Measurements from ENCODE around the gene KLF11.
"Not testable (repeated sequence)": the region's sequence is repeated elsewhere in the genome, so short reads cannot be mapped to it uniquely, and the experiment has no call there.

Gene KLF11

DNA sequence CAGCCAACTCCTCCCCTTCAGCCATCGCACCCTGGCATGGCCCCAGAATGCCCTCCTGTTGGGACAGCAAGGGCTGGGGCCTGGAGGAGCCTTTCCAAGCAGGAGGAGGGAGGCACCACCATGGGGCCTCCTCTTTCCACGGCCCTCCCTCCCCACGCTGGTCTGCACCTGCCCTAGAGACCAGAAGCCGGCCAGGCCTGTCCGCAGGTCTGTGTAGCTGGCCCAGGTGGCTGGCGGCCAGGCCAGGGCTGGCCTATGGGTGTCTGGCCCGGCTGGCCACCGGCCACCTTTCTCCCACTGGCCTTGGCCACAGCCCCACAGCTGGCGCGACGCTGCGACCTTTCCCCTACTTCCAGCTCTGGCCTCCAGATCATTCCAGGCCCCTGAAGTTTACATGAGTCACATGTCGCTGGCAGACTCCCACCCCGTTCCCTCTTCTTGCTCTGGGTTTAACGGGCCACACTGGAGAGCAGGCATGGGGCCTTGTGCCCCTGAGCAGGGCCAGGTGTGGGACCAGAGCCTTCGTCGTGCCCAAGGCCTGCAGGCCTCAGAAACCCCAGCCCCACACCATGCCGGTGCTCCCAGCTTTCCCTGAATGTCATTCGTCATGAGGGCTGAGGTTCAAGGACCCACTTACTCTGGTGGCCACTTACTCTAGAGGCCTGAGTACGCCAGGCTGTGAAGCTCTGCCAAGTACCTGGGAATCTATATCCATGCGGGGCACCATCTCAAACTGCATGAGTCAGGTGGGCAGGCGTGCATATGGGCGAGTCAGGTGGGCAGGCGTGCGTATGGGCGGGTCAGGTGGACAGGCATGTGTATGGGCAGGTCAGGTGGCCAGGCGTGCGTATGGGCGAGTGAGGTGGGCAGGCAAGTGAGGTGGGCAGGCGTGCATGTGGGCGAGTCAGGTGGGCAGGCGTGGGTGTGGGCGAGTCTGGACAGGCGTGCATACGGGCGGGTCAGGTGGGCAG, 33.3 kb upstream of the KLF11 start:
- DNase-seq: no peak

DNA sequence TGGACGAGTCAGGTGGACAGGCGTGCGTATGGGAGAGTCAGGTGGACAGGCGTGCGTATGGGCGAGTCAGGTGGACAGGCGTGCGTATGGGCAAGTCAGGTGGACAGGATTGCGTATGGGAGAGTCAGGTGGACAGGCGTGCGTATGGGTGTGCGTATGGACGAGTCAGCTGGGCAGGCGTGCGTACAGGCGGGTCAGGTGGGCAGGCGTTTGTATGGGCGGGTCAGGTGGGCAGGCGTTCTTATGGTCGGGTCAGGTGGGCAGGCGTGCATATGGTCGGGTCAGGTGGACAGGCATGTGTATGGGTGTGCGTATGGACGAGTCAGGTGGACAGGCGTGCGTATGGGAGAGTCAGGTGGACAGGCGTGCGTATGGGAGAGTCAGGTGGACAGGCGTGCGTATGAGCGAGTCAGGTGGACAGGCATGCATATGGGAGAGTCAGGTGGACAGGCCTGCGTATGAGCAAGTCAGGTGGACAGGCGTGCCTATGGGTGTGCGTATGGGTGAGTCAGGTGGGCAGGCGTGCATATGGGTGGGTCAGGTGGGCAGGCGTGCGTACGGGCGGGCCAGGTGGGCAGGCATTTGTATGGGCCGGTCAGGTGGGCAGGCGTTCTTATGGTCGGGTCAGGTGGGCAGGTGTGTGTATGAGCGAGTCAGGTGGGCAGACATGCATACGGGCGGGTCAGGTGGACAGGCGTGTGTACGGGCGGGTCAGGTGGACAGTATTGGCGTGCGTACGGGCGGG, 32.3 kb upstream of the KLF11 start:
- not testable (repeated sequence) for DNase-seq

DNA sequence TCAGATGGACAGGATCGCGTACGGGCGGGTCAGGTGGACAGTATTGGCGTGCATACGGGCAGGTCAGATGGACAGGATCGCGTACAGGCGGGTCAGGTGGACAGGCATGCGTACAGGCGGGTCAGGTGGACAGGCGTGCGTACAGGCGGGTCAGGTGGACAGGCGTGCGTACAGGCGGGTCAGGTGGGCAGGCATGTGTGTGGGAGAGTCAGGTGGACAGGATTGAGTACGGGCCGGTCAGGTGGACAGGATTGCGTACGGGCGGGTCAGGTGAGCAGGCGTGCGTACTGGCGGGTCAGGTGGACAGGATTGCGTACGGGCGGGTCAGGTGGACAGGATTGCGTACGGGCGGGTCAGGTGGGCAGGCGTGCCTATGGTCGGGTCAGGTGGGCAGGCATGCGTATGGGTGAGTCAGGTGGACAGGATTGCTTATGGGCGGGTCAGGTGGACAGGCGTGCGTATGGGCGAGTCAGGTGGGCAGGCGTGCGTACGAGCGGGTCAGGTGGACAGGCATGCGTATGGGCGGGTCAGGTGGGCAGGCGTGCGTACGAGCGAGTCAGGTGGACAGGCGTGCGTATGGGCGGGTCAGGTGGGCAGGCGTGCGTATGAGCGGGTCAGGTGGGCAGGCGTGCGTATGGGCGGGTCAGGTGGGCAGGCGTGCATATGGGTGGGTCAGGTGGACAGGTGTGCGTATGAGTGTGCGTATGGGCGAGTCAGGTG, 31.6 kb upstream of the KLF11 start:
- DNase-seq: not testable (repeated sequence)

DNA sequence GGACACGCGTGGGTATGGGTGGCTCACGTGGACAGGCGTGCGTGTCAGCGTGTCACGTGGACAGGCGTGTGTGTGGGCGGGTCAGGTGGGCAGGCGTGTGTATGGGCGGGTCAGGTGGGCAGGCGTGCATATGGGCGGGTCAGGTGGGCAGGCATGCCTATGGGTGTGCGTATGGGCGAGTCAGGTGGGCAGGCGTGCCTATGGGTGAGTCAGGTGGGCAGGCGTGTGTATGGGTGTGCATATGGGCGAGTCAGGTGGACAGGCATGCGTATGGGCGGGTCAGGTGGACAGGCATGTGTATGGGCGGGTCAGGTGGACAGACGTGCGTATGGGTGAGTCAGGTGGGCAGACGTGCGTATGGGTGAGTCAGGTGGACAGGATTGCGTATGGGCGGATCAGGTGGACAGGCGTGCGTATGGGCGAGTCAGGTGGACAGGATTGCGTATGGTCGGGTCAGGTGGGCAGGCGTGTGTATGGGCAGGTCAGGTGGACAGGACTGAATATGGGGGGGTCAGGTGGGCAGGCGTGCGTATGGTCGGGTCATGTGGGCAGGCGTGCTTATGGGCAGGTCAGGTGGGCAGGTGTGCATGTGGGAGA, 30.9 kb upstream of the KLF11 start:
- DNase-seq: not testable (repeated sequence)

DNA sequence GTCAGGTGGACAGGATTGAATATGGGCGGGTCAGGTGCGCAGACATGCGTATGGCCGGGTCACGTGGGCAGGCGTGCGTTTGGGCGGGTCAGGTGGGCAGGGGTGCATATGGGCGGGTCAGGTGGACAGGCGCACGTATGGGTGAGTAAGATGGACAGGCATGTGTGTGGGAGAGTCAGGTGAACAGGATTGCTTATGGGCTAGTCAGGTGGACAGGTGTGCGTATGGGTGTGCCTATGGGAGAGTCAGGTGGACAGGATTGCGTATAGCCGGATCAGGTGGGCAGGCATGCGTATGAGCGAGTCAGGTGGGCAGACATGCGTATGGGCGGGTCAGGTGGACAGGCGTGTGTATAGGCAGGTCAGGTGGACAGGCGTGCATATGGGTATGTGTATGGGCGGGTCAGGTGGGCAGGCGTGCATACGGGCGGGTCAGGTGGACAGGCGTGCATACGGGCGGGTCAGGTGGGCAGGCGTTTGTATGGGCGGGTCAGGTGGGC, 30.3 kb upstream of the KLF11 start:
- no peak for DNase-seq

DNA sequence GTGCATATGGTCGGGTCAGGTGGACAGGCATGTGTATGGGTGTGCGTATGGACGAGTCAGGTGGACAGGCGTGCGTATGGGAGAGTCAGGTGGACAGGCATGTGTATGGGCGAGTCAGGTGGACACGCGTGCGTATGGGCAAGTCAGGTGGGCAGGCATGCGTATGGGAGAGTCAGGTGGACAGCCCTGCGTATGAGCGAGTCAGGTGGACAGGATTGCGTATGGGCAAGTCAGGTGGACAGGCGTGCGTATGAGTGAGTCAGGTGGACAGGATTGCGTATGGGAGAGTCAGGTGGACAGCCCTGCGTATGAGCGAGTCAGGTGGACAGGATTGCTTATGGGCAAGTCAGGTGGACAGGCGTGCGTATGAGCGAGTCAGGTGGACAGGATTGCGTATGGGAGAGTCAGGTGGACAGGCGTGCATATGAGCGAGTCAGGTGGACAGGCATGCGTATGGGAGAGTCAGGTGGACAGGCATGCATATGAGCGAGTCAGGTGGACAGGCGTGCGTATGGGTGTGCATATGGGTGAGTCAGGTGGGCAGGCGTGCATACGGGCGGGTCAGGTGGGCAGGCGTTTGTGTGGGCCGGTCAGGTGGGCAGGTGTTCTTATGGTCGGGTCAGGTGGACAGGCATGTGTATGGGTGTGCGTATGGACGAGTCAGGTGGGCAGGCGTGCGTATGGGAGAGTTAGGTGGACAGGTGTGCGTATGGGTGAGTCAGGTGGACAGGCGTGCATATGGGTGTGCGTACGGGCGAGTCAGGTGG, 29.5 kb upstream of the KLF11 start:
- DNase-seq: not testable (repeated sequence)

DNA sequence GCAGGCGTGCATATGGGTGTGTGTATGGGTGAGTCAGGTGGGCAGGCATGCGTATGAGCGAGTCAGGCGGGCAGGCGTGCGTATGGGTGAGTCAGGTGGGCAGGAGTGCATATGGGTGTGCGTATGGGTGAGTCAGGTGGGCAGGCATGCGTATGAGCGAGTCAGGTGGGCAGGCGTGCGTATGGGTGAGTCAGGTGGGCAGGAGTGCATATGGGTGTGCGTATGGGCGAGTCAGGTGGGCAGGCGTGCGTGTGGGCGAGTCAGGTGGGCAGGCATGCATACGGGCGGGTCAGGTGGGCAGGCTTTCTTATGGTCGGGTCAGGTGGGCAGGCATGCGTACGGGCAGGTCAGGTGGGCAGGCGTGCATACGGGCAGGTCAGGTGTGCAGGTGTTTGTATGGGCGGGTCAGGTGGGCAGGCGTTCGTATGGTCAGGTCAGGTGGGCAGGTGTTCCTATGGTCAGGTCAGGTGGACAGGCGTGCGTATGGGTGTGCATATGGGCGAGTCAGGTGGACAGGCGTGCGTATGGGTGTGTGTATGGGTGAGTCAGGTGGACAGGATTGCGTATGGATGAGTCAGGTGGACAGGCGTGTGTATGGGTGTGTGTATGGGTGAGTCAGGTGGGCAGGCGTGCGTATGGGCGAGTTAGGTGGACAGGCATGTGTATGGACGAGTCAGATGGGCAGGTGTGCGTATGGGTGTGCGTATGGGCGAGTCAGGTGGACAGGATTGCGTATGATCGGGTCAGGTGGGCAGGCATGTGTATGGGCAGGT, 28.7 kb upstream of the KLF11 start:
- DNase-seq: no peak

DNA sequence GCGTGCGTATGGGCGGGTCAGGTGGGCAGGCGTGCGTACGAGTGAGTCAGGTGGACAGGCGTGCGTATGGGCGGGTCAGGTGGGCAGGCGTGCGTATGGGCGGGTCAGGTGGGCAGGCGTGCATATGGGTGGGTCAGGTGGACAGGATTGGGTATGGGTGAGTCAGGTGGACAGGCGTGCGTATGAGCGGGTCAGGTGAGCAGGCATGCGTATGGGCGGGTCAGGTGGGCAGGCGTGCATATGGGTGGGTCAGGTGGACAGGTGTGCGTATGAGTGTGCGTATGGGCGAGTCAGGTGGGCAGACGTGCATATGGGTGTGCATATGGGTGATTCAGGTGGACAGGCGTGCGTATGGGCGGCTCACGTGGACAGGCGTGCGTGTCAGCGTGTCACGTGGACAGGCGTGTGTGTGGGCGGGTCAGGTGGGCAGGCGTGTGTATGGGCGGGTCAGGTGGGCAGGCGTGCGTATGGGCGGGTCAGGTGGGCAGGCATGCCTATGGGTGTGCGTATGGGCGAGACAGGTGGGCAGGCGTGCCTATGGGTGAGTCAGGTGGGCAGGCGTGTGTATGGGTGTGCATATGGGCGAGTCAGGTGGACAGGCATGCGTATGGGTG, 27.9 kb upstream of the KLF11 start:
- DNase-seq: not testable (repeated sequence)

DNA sequence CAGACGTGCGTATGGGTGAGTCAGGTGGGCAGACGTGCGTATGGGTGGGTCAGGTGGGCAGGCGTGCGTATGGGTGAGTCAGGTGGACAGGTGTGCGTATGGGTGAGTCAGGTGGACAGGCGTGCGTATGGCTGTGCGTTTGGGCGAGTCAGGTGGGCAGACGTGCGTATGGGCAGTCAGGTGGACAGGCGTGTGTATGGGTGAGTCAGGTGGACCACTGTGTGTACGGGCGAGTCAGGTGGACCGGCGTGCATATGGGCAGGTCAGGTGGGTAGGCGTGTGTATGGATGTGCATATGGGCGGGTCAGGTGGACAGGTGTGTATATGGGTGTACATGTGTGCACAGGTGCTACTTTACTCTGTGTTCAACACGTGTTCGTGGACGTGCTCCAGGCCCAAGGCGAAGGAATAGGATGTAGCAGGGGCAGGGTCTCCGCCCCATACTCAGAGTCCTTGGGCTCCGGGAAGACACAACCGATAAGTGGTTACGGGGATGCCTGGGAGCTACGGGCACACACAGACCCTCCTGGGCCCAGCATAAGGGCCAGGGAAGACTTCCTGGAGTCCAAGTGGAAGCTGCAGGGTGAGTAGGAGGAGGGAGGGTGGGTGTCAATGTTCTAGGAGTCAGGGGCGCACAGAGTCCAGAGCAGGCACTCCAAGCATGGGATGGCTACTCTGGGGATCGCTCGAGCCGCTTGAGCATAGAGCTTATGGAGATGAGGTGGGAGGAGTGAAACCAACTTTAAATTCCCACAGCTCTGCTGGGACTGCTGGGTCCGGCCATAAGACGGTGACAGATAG, 27.1 kb upstream of the KLF11 start:
- no peak for DNase-seq

DNA sequence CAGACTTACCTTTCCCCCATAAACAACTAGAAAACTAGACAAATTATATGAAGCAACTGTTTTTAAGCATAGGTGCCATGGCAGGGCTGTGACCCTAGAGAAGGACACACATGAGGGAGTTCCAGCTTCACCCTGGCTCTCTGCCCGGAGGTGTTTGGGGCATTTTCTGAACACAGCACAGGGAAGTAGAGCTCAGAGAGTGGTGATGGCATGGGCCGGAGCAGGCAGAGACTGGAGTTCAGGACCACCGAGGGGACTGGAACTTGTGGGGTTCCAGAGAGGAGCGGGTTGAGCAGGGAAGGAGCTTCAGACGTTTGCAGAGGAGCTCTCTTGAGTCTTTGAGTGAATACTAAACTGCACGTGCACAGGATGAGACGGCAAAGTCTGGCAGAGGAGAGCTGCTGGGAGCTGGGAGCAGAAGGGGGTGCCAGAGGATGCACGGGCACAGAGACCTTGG, 26.5 kb upstream of the KLF11 start:
- no peak for DNase-seq

DNA sequence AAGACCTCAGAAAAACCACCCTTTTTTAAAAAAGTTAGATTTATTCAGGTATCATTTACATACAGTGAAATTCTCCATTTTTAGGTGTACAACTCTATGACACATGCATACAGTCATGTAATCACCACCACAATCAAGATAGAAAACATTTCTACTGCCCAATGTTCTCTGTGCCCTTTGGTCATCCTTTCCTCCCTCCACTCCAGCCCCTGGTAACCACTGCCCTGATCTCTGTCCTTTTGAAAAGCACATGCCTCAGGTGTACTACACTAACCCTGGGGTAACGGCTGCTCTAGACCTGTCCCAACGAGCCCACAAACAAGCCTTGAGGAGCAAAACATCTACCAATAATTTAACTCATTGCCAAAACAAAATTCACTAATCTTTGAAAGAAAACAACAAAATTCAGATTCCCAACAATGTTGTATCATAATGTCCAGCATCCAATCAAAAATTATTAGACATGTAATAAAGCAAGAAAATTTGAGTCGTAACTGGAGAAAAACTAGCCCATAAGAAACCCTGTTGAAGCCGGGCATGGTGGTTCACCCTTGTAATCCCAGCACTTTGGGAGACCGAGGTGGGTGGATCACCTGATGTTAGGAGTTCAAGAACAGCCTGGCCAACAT, 25.9 kb upstream of the KLF11 start:
- DNase-seq: no peak

DNA sequence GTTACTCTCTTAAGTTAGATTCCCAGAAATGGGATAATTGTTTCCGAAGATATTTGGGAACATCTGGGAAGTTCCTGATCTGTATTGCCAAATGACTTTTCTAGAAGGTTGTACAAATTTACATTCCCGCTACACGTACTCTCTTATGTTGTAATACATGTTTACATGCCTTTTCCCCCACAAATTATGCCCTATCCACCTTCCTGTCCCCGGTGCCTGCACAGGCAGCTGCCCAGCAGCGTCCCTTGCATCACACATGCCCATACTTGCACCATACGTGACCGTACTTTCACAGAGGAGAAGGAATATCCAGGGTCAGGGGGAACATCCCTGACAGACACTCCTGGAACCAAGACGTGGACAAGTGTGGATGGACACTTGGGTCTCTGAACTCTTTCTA, 24.2 kb upstream of the KLF11 start:
- peak; percentile 47 to 63 for DNase-seq

DNA sequence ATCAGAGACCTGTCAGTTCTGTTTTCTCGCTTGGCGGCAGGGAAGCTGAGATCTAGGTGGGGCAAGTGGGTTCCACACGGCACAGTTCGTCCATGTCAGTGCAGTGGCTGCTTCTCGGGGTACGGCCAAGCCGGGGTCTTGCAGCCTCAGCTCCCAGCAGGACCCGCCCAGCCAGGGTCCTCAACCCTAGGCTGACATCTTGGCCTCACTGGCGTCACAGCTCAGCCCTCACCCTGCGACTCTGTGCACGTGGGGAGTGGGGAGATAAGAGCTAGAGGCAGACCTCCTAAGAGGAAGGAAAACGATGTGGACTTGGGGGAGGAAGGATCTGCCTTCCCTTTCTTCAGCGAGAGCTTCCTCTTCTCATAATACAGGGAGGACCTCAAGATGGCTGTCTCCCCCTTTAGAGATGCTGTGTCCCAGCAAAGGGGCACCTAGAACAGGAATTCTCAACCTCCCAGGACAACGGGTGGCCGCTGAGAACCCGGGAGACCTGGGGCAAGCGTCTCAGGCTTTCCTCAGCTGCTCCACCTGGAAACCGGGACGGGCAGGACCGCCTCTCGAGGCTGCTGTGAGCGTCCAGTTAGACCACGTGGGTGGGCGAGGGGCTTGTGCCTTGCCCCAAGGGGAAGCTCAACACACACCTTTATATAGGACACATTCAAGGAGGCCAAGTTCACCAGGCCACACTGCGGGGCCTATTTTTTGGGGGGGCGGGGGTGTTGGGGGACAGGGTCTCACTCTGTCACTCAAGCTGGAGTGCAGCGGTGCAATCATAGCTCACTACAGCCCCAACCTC, 23.5 kb upstream of the KLF11 start:
- DNase-seq: peak; percentile 55 to 66

DNA sequence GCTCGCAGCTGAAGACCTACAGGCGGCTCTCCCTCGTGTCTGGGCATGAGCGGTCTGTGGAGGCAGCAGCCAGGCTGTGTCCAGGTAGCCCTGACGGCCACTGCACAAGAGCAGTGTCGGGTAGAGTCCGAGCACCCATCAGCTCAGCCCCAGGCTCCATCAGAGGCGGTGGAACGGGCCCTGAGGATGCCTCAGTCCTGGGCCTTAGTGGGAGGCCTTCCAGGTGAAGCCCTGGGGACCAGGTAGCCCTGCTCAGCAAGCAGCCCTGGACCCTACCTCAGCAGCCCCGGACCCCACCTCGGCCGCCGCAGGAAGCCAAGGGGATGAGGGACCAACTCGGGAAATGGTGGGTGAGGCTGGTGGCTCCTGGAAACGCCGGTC, 21.3 kb upstream of the KLF11 start:
- DNase-seq: no peak

DNA sequence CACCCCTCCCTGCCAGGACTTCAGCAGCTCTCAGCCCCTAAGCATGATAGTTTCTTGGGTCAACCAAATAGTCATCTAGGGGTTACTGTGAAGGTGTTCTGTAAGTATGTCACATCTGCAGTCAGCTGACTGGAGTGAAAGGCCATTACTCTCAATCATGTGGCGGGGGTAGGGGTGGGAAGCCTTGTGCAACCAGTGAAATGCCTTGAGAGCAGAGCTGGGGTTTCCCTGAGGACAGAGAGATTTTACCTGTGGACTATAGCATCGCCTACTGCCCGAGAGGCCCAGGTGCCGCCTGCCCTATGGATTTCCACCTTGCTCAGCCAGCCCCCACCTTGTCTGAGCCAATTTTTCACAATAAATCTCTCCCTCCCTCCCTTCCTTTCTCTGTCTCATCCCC, 20.9 kb upstream of the KLF11 start:
- peak; percentile 29 to 46 for DNase-seq

DNA sequence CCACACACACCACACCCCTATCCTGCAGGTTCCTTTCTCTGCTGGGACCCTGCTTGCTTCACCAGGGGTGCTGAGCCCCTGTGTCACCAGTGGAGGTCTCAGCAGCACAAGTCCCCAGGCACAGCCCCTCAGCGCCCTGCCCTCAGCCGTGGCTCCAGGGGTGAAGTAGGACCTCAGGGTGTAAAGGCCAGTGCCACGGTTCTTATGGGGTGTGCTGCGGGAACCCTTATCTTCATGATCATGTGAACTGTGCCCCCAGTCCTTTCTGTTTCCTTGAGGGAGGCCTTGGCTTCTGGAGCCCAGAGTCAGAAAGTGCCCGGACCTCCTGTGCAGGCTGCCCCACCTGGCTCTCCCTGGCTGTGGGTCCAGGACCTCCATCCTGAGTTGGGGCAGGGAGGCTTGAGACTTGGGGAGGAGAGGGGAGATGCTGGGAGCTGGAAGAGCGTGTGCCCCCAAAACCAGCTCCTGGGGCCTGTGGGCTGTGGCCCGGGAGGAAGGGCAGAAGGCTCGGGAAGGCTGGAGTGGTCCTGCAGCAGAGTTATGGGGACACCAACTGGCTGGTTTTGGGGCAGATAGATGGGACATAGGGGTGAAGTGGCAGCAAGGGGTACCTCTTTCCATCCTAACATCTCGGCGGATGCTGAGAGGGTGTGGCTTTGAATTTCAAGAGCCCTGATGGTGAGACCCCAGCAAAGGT, 20.2 kb upstream of the KLF11 start:
- DNase-seq: no peak

DNA sequence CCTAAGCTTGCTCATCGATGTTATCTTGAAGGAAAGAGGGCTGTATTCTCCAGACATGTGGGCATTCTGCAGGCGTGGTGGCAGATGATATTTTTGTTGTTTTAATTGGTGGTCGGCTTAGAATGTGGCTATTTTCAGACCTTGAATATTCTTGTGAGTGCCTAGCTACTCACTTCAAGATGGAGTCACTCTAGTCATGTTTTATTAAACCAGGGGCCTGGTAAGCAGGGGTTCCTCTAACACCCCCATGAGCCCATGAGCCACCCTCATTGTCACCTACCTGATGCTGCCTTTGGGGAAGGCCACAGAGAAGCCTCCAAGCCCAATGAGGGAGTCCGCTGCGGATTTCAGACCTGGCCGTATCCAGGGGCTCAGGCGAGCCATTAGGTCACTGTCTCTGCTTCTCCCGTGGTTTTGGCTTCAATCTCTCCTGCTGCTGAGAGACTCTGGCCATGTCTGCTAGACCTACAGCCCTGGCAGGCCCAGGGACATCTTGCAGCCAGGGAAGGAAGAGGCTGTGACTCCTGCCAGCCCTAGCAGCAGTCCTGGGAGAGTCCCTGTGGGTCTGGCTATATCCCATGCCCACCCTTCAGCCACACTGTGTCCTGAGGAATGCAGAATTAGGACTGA, 16.3 kb upstream of the KLF11 start:
- DNase-seq: no peak
